ENCODE results near the gene CMSS1. TPM values are rescaled to one million over a fixed set of nuclear protein-coding genes. Genes with fewer than 3 reads are reported as not detected.

Gene CMSS1
- total and polyA plus RNA-seq, 2 of the 13 experiments (the other 11 are each of a cell fraction or from before 2014, with no cell fraction given) = 6.4 to 48.7 TPM

DNA sequence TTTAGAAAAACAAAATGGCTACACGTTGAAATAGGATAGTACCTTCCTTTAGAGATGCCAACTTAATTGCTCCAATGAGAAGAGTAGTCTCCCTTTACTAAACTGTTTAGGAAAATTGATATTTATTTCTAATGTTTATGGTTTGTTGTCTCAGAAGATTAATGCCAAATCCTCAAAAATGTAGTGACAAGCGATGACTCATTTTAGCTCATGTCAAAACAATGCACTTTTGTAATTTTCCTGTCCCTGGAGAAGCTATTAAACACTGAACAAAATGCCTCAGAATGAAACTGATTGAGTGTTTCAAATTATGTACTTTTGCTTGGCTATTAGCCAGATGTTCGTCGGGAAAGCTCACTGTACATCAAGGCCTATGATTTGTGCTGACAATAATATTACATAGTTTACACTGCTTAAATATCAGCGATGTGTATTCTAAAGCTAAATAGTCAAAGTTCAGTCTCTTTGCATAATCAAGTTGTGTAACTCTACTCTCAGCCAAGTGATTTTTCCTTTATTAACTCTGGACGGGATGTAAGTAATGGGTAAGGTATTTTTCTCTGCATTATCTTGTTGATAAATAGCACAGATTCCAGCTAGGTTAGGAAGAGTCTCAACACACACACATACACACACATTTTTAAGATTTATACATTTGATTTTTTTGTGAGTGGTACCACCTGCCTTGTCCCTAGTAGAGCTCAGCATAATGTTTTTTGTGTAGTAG, 83.7 kb downstream of the CMSS1 start (continued):
- TF ChIP-seq SALL1 (CRISPR knock-in tag; IDR thresholded peaks at IDR 0.05) = peak; percentile 85
- TF ChIP-seq ZSCAN21 (CRISPR knock-in tag; IDR thresholded peaks at IDR 0.05; ENCODE audit: borderline replicate concordance) = no peak
- no peak for TF ChIP-seq PTBP1 (IDR thresholded peaks at IDR 0.05; ENCODE audit: low read depth, low read length, poor library complexity, severe bottlenecking)
- TF ChIP-seq, protein P1, sequence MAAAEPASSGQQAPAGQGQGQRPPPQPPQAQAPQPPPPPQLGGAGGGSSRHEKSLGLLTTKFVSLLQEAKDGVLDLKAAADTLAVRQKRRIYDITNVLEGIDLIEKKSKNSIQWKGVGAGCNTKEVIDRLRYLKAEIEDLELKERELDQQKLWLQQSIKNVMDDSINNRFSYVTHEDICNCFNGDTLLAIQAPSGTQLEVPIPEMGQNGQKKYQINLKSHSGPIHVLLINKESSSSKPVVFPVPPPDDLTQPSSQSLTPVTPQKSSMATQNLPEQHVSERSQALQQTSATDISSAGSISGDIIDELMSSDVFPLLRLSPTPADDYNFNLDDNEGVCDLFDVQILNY (CRISPR knock-in tag; conservative IDR thresholded peaks at IDR 0.05) = no peak
- TF ChIP-seq TP53 (CRISPR knock-in tag; conservative IDR thresholded peaks at IDR 0.05) = no peak
- peak; percentile 86 for TF ChIP-seq TEAD3 (CRISPR knock-in tag; optimal IDR thresholded peaks at IDR 0.05; ENCODE audit: borderline replicate concordance)
- TF ChIP-seq SKI (IDR thresholded peaks at IDR 0.05; ENCODE audit: partially characterized antibody) = no peak
- TF ChIP-seq ZNF264 (CRISPR knock-in tag; IDR thresholded peaks at IDR 0.05) = 0 out of 2 replicates have a peak, but pooled peaks have one; percentile 71
- no peak for TF ChIP-seq MLLT10 (CRISPR knock-in tag; IDR thresholded peaks at IDR 0.05)
- TF ChIP-seq, protein P2, sequence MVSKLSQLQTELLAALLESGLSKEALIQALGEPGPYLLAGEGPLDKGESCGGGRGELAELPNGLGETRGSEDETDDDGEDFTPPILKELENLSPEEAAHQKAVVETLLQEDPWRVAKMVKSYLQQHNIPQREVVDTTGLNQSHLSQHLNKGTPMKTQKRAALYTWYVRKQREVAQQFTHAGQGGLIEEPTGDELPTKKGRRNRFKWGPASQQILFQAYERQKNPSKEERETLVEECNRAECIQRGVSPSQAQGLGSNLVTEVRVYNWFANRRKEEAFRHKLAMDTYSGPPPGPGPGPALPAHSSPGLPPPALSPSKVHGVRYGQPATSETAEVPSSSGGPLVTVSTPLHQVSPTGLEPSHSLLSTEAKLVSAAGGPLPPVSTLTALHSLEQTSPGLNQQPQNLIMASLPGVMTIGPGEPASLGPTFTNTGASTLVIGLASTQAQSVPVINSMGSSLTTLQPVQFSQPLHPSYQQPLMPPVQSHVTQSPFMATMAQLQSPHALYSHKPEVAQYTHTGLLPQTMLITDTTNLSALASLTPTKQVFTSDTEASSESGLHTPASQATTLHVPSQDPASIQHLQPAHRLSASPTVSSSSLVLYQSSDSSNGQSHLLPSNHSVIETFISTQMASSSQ (IDR thresholded peaks at IDR 0.05; ENCODE audit: low read depth) = peak; percentile 47; the same call in 1 of the 2 replicates
- TF ChIP-seq, protein P2 (CRISPR knock-in tag; IDR thresholded peaks at IDR 0.05; ENCODE audit: borderline replicate concordance) = peak; percentile 53; the same call in 1 of the 2 replicates
- TF ChIP-seq, protein P3, sequence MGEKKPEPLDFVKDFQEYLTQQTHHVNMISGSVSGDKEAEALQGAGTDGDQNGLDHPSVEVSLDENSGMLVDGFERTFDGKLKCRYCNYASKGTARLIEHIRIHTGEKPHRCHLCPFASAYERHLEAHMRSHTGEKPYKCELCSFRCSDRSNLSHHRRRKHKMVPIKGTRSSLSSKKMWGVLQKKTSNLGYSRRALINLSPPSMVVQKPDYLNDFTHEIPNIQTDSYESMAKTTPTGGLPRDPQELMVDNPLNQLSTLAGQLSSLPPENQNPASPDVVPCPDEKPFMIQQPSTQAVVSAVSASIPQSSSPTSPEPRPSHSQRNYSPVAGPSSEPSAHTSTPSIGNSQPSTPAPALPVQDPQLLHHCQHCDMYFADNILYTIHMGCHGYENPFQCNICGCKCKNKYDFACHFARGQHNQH (CRISPR knock-in tag; IDR thresholded peaks at IDR 0.05) = peak; percentile 40; the same call in 1 of the 2 replicates
- TF ChIP-seq PPARG (CRISPR knock-in tag; conservative IDR thresholded peaks at IDR 0.05) = peak; percentile 87
- TF ChIP-seq ZNF703 (CRISPR knock-in tag; IDR thresholded peaks at IDR 0.05; ENCODE audit: borderline replicate concordance) = no peak
- no peak for TF ChIP-seq ZNF713 (CRISPR knock-in tag; IDR thresholded peaks at IDR 0.05)
- no peak for TF ChIP-seq HES4 (CRISPR knock-in tag; IDR thresholded peaks at IDR 0.05; ENCODE audit: borderline replicate concordance)
- TF ChIP-seq RFX1 (IDR thresholded peaks at IDR 0.05) = no peak
- TF ChIP-seq, protein P4, sequence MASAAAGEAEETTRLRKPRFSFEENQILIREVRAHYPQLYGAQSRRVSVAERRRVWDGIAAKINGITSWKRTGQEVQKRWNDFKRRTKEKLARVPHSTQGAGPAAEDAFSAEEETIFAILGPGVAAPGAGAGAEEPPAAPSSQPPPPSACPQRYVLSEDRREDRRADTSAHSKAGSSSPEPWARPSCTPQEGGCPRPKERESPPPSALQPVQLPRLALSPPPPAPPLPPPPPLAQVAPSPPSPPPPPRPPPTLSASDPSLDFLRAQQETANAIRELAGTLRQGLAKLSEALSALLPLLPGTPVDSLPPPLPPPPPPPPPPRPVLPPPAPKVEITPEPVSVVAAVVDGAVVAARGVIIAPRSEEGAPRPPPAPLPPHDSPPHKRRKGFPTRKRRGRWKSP (CRISPR knock-in tag; IDR thresholded peaks at IDR 0.05) = peak; percentile 67; the same call in 1 of the 2 replicates
- TF ChIP-seq, protein P5, sequence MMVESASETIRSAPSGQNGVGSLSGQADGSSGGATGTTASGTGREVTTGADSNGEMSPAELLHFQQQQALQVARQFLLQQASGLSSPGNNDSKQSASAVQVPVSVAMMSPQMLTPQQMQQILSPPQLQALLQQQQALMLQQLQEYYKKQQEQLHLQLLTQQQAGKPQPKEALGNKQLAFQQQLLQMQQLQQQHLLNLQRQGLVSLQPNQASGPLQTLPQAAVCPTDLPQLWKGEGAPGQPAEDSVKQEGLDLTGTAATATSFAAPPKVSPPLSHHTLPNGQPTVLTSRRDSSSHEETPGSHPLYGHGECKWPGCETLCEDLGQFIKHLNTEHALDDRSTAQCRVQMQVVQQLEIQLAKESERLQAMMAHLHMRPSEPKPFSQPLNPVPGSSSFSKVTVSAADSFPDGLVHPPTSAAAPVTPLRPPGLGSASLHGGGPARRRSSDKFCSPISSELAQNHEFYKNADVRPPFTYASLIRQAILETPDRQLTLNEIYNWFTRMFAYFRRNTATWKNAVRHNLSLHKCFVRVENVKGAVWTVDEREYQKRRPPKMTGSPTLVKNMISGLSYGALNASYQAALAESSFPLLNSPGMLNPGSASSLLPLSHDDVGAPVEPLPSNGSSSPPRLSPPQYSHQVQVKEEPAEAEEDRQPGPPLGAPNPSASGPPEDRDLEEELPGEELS (CRISPR knock-in tag; IDR thresholded peaks at IDR 0.05) = peak; percentile 94

All from HepG2 (cell line).